AG20443 (cell line): ENCODE data around the gene CYP2C19.
"Not testable (repeated sequence)": the region's sequence is repeated elsewhere in the genome, so short reads cannot be mapped to it uniquely, and the experiment has no call there.

Experiments used
- DNase-seq: peaks from one replicate; pipeline ENCODE4 v3.0.0; 2012; ENCODE audit warnings: low spot score, mixed read lengths

CYP2C19 gene

DNA sequence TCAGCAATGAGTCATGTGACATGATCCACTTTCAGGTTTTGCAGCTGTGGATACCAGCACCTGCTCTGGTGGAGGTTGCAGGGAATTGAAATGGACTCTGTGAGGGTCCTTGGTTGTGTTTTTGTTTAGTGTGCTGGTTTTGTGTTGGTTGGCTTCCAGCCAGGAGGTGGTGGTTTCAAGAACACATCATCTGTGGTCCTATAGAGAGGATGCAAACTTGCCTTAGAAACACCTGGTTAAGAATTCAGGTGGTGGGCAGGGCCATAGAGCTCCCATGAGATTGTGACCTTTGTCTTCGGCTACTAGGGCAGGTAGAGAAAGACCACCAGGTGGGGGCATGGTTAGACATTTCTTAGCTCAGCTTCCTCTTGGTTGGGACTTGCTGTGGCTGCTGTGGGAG lies 116.7 kb downstream of the CYP2C19 start:
- no peak for DNase-seq

DNA sequence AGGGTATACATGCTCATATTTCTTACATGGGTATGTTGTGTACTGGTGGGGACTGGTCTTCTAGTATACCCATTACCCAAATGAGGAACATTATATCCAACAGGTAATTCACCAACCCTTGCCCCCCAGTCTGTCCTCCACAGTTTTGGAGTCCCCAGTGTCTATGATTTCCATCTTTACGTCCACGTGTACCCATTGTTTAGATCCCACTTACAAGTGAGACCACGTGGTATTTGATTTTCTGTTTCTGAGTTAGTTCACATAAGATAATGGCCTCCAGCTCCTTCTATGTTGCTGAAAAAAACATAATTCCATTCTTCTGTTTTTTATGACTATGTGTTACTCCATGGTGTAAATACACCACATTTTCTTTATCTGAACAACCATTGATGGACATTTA lies 126.6 kb downstream of the CYP2C19 start:
- DNase-seq = no peak

DNA sequence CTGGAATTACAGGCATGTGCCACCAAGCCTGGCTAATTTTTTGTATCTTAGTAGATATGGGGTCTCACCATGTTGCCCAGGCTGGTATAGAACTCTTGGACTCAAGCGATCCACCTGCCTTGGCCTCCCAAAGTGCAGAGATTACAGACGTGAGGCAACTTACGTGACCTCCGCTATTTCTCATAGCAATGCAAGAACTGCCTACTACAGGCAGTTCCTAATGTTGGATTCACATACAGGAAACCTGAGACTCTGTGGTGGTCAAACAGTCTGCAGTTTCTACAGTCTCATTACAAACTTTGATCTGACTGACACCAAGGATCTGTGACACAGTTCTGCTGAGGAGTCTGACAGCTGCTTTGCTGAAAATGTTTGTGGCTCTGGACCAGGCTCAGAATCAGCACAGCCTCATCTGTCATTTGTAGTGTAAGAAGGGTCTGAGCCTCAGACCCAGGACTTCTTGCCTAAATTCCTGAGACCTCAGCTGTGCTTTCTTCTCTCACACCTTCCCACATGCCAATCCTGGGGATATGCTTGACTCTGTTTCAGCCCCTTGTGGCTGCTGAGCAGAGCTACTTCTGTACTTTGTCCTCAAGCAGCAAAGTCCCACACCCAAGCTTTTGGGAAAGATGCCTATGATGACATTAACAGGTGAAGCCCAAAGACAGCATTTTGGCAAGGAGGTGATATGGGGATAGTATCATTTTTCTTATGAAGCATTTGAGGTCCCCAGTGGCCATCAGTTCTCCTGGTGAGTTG lies 128.0 kb downstream of the CYP2C19 start:
- no peak for DNase-seq

DNA sequence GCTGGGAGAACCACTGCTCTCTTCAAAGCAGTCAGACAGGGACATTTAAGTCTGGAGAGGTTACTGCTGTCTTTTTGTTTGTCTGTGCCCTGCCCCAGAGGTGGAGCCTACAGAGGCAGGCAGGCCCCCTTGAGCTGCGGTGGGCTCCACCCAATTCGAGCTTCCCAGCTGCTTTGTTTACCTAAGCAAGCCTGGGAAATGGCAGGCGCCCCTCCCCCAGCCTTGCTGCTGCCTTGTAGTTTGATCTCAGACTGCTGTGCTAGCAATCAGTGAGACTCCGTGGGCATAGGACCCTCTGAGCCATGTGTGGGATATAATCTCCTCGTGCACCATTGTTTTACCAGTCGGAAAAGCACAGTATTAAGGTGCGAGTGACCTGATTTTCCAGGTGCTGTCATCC lies 135.9 kb downstream of the CYP2C19 start:
- not testable (repeated sequence) for DNase-seq

DNA sequence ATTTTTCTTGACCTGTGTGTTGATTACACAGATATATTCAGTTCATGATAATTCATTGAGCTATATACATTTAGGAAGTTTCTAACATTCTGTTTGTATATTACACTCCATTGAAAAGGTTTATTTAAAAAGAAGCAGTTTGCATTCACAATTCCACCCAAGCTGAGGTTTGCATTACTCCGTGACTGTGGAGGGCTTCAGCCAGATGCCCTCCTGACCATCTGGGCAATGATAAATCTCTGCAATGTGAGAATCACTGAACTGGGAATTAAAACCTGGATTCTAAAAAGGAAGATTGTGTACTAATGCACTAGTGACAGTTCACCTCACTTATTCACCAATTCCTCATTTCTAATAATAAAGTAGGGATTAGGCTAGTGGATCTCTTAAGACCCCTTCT lies 139.6 kb downstream of the CYP2C19 start:
- no peak for DNase-seq

DNA sequence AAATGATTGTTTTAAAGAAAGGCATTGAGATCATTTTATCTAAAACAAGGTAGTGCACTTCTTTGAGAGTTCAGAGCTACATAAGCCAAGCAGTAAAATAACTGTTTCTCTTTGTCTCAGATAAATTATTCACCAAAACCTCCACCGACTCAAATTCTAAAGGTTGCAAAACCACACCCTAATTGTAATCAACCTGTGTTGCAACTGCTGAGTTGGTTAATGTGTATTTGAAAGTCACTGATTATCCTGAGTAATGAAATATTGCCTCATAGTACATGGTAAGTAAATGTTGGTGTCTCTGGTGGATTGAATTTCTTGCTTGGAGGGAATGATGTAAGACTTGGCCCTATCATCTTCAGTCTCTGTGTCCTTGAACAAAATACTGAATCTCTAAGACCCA lies 140.1 kb downstream of the CYP2C19 start:
- no peak for DNase-seq
